DOHH2 (cell line): Measurements from ENCODE around the gene TMEM97.

ENCODE experiments used
- EZH2phosphoT487 ChIP-seq: fragments of 200-600 bp; sonication (generic); IDR thresholded peaks from 2 replicates; pipeline ENCODE4 v1.6.1; 2017; ENCODE audit warnings: borderline replicate concordance, mild to moderate bottlenecking, antibody characterized with exemption, low read length, moderate library complexity, mixed read lengths
- TF ChIP-seq, protein P1 (sequence below): fragments of 200-600 bp; sonication (generic); IDR thresholded peaks from one replicate; pipeline ENCODE4 v1.5.1; 2014; ENCODE audit warnings: antibody characterized with exemption, mild to moderate bottlenecking, low read depth, low read length; ENCODE audit not compliant: poor library complexity, severe bottlenecking

DNA sequence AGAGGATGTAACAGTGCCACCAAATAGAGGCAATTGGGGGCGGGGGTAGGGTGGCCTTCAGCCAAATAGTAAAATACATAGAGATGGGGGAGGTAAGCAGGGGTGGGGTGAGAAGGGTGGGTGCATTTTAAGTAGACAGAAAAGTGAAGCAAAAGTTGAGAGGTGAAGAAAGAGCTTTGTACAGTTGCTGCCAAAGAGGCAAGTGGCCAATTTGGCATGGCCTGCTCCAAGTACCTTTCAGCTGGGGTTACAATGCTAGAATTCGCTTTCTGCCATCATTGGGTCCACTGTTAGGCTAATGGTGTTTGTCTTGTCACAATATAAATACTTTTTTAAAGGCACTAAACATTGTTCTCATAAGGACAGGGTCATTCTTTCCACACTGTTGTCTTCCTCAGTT, 5.2 kb upstream of the TMEM97 start:
- TF ChIP-seq, protein P1, sequence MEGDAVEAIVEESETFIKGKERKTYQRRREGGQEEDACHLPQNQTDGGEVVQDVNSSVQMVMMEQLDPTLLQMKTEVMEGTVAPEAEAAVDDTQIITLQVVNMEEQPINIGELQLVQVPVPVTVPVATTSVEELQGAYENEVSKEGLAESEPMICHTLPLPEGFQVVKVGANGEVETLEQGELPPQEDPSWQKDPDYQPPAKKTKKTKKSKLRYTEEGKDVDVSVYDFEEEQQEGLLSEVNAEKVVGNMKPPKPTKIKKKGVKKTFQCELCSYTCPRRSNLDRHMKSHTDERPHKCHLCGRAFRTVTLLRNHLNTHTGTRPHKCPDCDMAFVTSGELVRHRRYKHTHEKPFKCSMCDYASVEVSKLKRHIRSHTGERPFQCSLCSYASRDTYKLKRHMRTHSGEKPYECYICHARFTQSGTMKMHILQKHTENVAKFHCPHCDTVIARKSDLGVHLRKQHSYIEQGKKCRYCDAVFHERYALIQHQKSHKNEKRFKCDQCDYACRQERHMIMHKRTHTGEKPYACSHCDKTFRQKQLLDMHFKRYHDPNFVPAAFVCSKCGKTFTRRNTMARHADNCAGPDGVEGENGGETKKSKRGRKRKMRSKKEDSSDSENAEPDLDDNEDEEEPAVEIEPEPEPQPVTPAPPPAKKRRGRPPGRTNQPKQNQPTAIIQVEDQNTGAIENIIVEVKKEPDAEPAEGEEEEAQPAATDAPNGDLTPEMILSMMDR = no peak
- TF ChIP-seq EZH2phosphoT487 = no peak
